ENCODE data around the gene NUDCD3.

- TF ChIP-seq POLR2AphosphoS5 (IDR thresholded peaks at IDR 0.05; ENCODE audit: borderline replicate concordance, low read depth, low read length), result no peak
- TF ChIP-seq EZH2 (IDR thresholded peaks at IDR 0.05), result no peak
Measured at GRCh38 chr7:44338600-44338999, 151.9 kb downstream of the NUDCD3 start.
